ENCODE measurements around the gene PTPRS. TPM values are rescaled to one million over a fixed set of nuclear protein-coding genes. Genes with fewer than 3 reads are reported as not detected.

PTPRS gene
- total and polyA plus RNA-seq, 2 of the 8 experiments (the other 6 are each of a cell fraction or from before 2014, with no cell fraction given): 96.8 to 223 TPM

DNA sequence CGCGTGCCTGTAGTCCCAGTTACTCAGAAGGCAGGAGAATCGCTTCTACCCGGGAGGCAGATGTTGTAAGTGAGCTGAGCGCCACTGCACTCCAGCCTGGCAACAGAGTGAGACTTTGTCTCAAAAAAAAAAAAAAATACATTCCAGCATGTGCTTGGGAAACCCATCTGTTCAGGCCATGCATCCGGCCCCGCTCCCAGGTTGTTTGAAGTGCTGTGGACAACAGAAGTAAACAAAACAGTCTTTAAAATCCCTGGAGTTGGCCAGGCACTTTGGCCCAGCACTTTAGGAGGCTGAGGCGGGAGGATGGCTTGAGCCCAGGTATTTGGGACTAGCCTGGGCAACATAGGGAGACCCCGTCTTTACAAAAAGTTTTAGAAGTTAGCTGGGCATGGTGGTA, 3.2 kb upstream of the PTPRS start:
- Histone ChIP-seq H3K4me2 (ENCODE audit: insufficient read depth in 1 of 2, low read depth in 2 of 2, low read length in 2 of 2) (no peak overlapping the region), H2AK5ac (ENCODE audit: low read depth, low read length) (no peak overlapping the region), H2AFZ (ENCODE audit: low read length) (no peak overlapping the region), H3K4me1 (replicated peaks in 1 of 4; ENCODE audit: control insufficient read depth in 3 of 4, insufficient read depth in 4 of 4, low read length in 3 of 4) (peaks cover 0 to 3% (median 1%) of the 10 kb centered on the region in 4 experiments; a peak in 3 of 7 replicates), H2BK5ac (ENCODE audit: low read depth, low read length) (no peak overlapping the region), H3K23me2 (ENCODE audit: low read depth, low read length) (peaks cover 7% of the 10 kb centered on the region; the same call in 1 of the 2 replicates), H3K18ac (ENCODE audit: extremely low read depth, low read length) (no peak overlapping the region), H3K9ac (replicated peaks in 1 of 4; ENCODE audit: extremely low read depth in 1 of 4, low read depth in 3 of 4, low read length in 3 of 4) (no peak overlapping the region), H3K9me3 (ENCODE audit: insufficient read depth in 2 of 2, low read depth in 1 of 2, low read length in 1 of 2) (peaks cover 4 to 8% of the 10 kb centered on the region in 2 experiments; a peak in 2 of 4 replicates), H3K4ac (replicated peaks; ENCODE audit: insufficient read length, low read depth, low read length) (no peak overlapping the region), H3K36me3 (ENCODE audit: control insufficient read depth in 2 of 4, insufficient read depth in 4 of 4, low read length in 3 of 4) (no peaks in the 10 kb centered on the region), H4K8ac (ENCODE audit: extremely low read depth, insufficient read depth, low read length) (no peak overlapping the region), H3K56ac (replicated peaks; ENCODE audit: insufficient read length, low read depth, low read length) (no peak overlapping the region), H3K27me3 (replicated peaks in 1 of 4; ENCODE audit: control insufficient read depth in 3 of 4, extremely low read depth in 1 of 4, insufficient read depth in 3 of 4, low read length in 3 of 4) (peaks cover 10 to 21% (median 17%) of the 10 kb centered on the region in 4 experiments), H3K79me1 (ENCODE audit: low read depth, low read length) (no peaks in the 10 kb centered on the region), H3K23ac (ENCODE audit: insufficient read length) (no peak overlapping the region), H3K4me3 (ENCODE audit: extremely low read depth in 1 of 4, insufficient read depth in 2 of 4, low read depth in 3 of 4, low read length in 4 of 4) (no peak overlapping the region), H2BK20ac (ENCODE audit: low read length) (no peak overlapping the region), H2BK15ac (ENCODE audit: low read length) (no peak overlapping the region), H4K20me1 (replicated peaks in 1 of 2; ENCODE audit: control insufficient read depth in 1 of 2, insufficient read depth in 2 of 2, low read length in 2 of 2) (no peaks in the 10 kb centered on the region), H3K79me2 (ENCODE audit: control insufficient read depth in 1 of 2, insufficient read depth in 2 of 2, low read length in 2 of 2) (peaks cover 0 to 6% of the 10 kb centered on the region in 2 experiments; a peak in 1 of 4 replicates), H4K91ac (replicated peaks; ENCODE audit: insufficient read length, low read length) (no peak overlapping the region), H2BK12ac (ENCODE audit: low read depth, low read length) (no peak overlapping the region), H4K5ac (ENCODE audit: insufficient read length, low read depth, low read length) (no peak overlapping the region), H3K27ac (ENCODE audit: low read depth, low read length) (no peak overlapping the region), H2BK120ac (replicated peaks; ENCODE audit: low read depth, low read length) (no peak overlapping the region), H3K14ac (ENCODE audit: insufficient read length) (no peak overlapping the region)
- WGBS, 2 experiments (ENCODE audit: extremely low coverage in 1 of 2, insufficient coverage in 1 of 2, insufficient read length in 1 of 2, insufficient replicate concordance in 2 of 2, low coverage in 1 of 2, low lambda C conversion rate in 2 of 2, missing lambda C conversion rate in 1 of 2): 86% methylated on average over 9 of the region's 9 CpGs; no CpG with 5 or more reads in 1 of the 2 experiments
- CTCF ChIA-PET (ENCODE audit: partially characterized antibody): interaction anchor here (0.6 to 1.8 kb wide), 3 partner anchors 34 to 372 kb away, joined by 3 to 4 read pairs (median 4); no protein-coding TSS in a partner anchor
- FAIRE-seq (no peak), DNase-seq (ENCODE audit: low read depth in 1 of 2, low spot score in 2 of 2) (no peak)
- POLR2A ChIA-PET (ENCODE audit: partially characterized antibody): interaction anchor here (1.5 to 4.0 kb wide), 2 partner anchors 7 to 10 kb away, joined by 3 to 36 read pairs; no protein-coding TSS in a partner anchor
- TF ChIP-seq BRCA1 (IDR thresholded peaks at IDR 0.05; ENCODE audit: low read depth, low read length): no peak
- no peak for TF ChIP-seq SIX5 (IDR thresholded peaks at IDR 0.05; ENCODE audit: low read depth, low read length)
- TF ChIP-seq NRF1 (IDR thresholded peaks at IDR 0.05; ENCODE audit: low read depth, low read length): no peak
- no peak for TF ChIP-seq BACH1 (IDR thresholded peaks at IDR 0.05; ENCODE audit: low read length)
- TF ChIP-seq, protein P1, sequence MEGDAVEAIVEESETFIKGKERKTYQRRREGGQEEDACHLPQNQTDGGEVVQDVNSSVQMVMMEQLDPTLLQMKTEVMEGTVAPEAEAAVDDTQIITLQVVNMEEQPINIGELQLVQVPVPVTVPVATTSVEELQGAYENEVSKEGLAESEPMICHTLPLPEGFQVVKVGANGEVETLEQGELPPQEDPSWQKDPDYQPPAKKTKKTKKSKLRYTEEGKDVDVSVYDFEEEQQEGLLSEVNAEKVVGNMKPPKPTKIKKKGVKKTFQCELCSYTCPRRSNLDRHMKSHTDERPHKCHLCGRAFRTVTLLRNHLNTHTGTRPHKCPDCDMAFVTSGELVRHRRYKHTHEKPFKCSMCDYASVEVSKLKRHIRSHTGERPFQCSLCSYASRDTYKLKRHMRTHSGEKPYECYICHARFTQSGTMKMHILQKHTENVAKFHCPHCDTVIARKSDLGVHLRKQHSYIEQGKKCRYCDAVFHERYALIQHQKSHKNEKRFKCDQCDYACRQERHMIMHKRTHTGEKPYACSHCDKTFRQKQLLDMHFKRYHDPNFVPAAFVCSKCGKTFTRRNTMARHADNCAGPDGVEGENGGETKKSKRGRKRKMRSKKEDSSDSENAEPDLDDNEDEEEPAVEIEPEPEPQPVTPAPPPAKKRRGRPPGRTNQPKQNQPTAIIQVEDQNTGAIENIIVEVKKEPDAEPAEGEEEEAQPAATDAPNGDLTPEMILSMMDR (IDR thresholded peaks at IDR 0.05; ENCODE audit: control extremely low read depth in 1 of 3, insufficient read depth in 1 of 3, low read depth in 1 of 3, low read length in 3 of 3): no peak
- no peak for TF ChIP-seq JUND (IDR thresholded peaks at IDR 0.05; ENCODE audit: low read length)
- TF ChIP-seq, protein P2, sequence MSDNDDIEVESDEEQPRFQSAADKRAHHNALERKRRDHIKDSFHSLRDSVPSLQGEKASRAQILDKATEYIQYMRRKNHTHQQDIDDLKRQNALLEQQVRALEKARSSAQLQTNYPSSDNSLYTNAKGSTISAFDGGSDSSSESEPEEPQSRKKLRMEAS (IDR thresholded peaks at IDR 0.05): no peak
- TF ChIP-seq RNF2 (IDR thresholded peaks at IDR 0.05; ENCODE audit: borderline replicate concordance, low read depth, low read length, missing control alignments, poor library complexity, severe bottlenecking): no peak
- no peak for TF ChIP-seq GTF2F1 (IDR thresholded peaks at IDR 0.05; ENCODE audit: borderline replicate concordance, low read depth, low read length)
- TF ChIP-seq CREB1 (IDR thresholded peaks at IDR 0.05): no peak
- TF ChIP-seq POU5F1 (IDR thresholded peaks at IDR 0.05; ENCODE audit: low read depth, low read length): no peak
- no peak for TF ChIP-seq TCF12 (IDR thresholded peaks at IDR 0.05; ENCODE audit: low read depth, low read length)

All from H1 (cell line).